MCF 10A (cell line): ENCODE data around the gene MIS12. TPM values are rescaled to one million over a fixed set of nuclear protein-coding genes. Genes with fewer than 3 reads are reported as not detected.

Source experiments
- BruUV-seq: library from RNA; stranded (reverse); fragments of 400-500 nt; replicated peaks from 2 replicates; lab custom pipeline; 2021; lab: Mats Ljungman, UMichigan
- CTCF ChIA-PET: fragments of 300-600 bp; sonication (Branson Sonifier 250); formaldehyde crosslinking; extraction: SDS; loops from one replicate; lab custom pipeline; 2021; ENCODE audit warnings: antibody characterized with exemption, inconsistent platforms; lab: Yijun Ruan, JAX
- POLR2A ChIA-PET: fragments of 300-600, 350-650 bp; sonication (Branson Sonifier 250); formaldehyde crosslinking; extraction: SDS; loops from one replicate; lab custom pipeline; 2020; ENCODE audit warnings: antibody characterized with exemption, inconsistent platforms; lab: Yijun Ruan, JAX
- DNase-seq: peaks from one replicate; pipeline ENCODE4 v3.0.0-alpha.2; 2018; ENCODE audit not compliant: unreplicated experiment
- H3K27ac Mint-ChIP-seq: one replicate; pipeline ENCODE4 v1.8.0; 2022; ENCODE audit warnings: mild to moderate bottlenecking, low read depth, mixed read lengths; ENCODE audit not compliant: unreplicated experiment
- H3K27me3 Mint-ChIP-seq: one replicate; pipeline ENCODE4 v1.8.0; 2022; ENCODE audit warnings: mixed read lengths; ENCODE audit not compliant: insufficient read depth, unreplicated experiment
- H3K36me3 Mint-ChIP-seq: one replicate; pipeline ENCODE4 v1.8.0; 2022; ENCODE audit warnings: mild to moderate bottlenecking, moderate library complexity, mixed read lengths; ENCODE audit not compliant: insufficient read depth, unreplicated experiment
- H3K4me1 Mint-ChIP-seq: one replicate; pipeline ENCODE4 v1.8.0; 2022; ENCODE audit warnings: mixed read lengths; ENCODE audit not compliant: insufficient read depth, unreplicated experiment
- H3K4me3 Mint-ChIP-seq: one replicate; pipeline ENCODE4 v1.8.0; 2022; ENCODE audit warnings: mild to moderate bottlenecking, moderate library complexity, mixed read lengths; ENCODE audit not compliant: unreplicated experiment
- H3K9me3 Mint-ChIP-seq: one replicate; pipeline ENCODE4 v1.8.0; 2022; ENCODE audit warnings: mixed read lengths; ENCODE audit not compliant: unreplicated experiment
- CTCF ChIP-seq: fragments of 200-600 bp; IDR thresholded peaks from one replicate; pipeline ENCODE4 v1.8.0; 2022; ENCODE audit warnings: antibody characterized with exemption, mild to moderate bottlenecking; ENCODE audit not compliant: unreplicated experiment
- intact Hi-C: fragments of 100-400 bp; cut with micrococcal nuclease; formaldehyde crosslinking; loops from 2 replicates; pipeline ENCODE4 v1.14.1; 2022
- total RNA-seq: library from RNA; stranded (reverse); gene quantifications from 2 replicates; pipeline ENCODE4 v1.2.3, GENCODE V29; 2022

The MIS12 gene
- total RNA-seq, 1 experiment from 2014 or later: 32.8 TPM

GRCh38 chr17:5502552-5502951 is 16.2 kb downstream of the MIS12 start:
- POLR2A ChIA-PET: no interaction called here
- peaks cover 5% of the 10 kb centered on the region for H3K4me1 Mint-ChIP-seq
- H3K4me3 Mint-ChIP-seq: no peak overlapping the region
- CTCF ChIA-PET: interaction anchor here (0.6 kb wide), 3 partner anchors 11 to 87 kb away, joined by 3 read pairs; no protein-coding TSS in a partner anchor
- DNase-seq: no peak
- H3K9me3 Mint-ChIP-seq: no peaks in the 10 kb centered on the region
- no peak overlapping the region for H3K27ac Mint-ChIP-seq
- no TSS peak for BruUV-seq
- no peak for TF ChIP-seq CTCF
- peaks cover 11% of the 10 kb centered on the region for H3K27me3 Mint-ChIP-seq
- intact Hi-C loops: no loop called here
- no peaks in the 10 kb centered on the region for H3K36me3 Mint-ChIP-seq

- no peak overlapping the region for H3K27ac Mint-ChIP-seq
- no peak overlapping the region for H3K4me3 Mint-ChIP-seq
- DNase-seq: no peak
- TF ChIP-seq CTCF: peak; percentile 11
- H3K9me3 Mint-ChIP-seq: no peaks in the 10 kb centered on the region
- H3K36me3 Mint-ChIP-seq: no peaks in the 10 kb centered on the region
- BruUV-seq: no TSS peak
- H3K4me1 Mint-ChIP-seq: no peaks in the 10 kb centered on the region
- H3K27me3 Mint-ChIP-seq: no peaks in the 10 kb centered on the region
- intact Hi-C loops: loop anchor here (2.0 kb wide), 1 partner anchor 78 kb away; the partner anchor contains the start of gene NLRP1
- ChIA-PET POLR2A (interaction anchor here (0.8 kb wide), 1 partner anchor 21 kb away, joined by 3 read pairs; no protein-coding TSS in a partner anchor), CTCF (interaction anchor here (0.6 kb wide), 1 partner anchor 38 kb away, joined by 3 read pairs; no protein-coding TSS in a partner anchor)
Measured at GRCh38 chr17:5506307-5506706, 19.9 kb downstream of the MIS12 start.

- DNase-seq: no peak
- CTCF ChIA-PET: interaction anchor here (0.6 to 1.0 kb wide), 5 partner anchors 18 to 1566 kb away, joined by 3 to 4 read pairs (median 3); no protein-coding TSS in a partner anchor
- intact Hi-C loops: no loop called here
- H3K9me3 Mint-ChIP-seq: no peaks in the 10 kb centered on the region
- POLR2A ChIA-PET: no interaction called here
- H3K4me1 Mint-ChIP-seq: no peaks in the 10 kb centered on the region
- no TSS peak for BruUV-seq
- H3K27me3 Mint-ChIP-seq: no peaks in the 10 kb centered on the region
- no peak for TF ChIP-seq CTCF
- no peak overlapping the region for H3K4me3 Mint-ChIP-seq
- no peaks in the 10 kb centered on the region for H3K36me3 Mint-ChIP-seq
- no peak overlapping the region for H3K27ac Mint-ChIP-seq
Measured at GRCh38 chr17:5508810-5509209, 22.4 kb downstream of the MIS12 start.

GRCh38 chr17:5509482-5509881 is 23.1 kb downstream of the MIS12 start:
- intact Hi-C loops: no loop called here
- no peaks in the 10 kb centered on the region for H3K36me3 Mint-ChIP-seq
- no TSS peak for BruUV-seq
- H3K9me3 Mint-ChIP-seq: no peaks in the 10 kb centered on the region
- peak; percentile 16 for DNase-seq
- H3K4me3 Mint-ChIP-seq: no peak overlapping the region
- POLR2A ChIA-PET: no interaction called here
- no peaks in the 10 kb centered on the region for H3K4me1 Mint-ChIP-seq
- CTCF ChIA-PET: interaction anchor here (0.6 kb wide), 1 partner anchor 49 kb away, joined by 3 read pairs; no protein-coding TSS in a partner anchor
- TF ChIP-seq CTCF: no peak
- no peak overlapping the region for H3K27ac Mint-ChIP-seq
- no peaks in the 10 kb centered on the region for H3K27me3 Mint-ChIP-seq
